AG09309 (cell line): ENCODE results near the gene PGLYRP1.
A peak's percentile ranks its signal among the peaks of the same experiment; 100 is the strongest.

Source experiments
- DNase-seq: peaks from one replicate; pipeline ENCODE4 v3.0.0-alpha.2; 2010; ENCODE audit warnings: low read depth
- H3K4me3 ChIP-seq: 2 replicates; pipeline ENCODE4 v1.5.1; 2011; ENCODE audit warnings: mild to moderate bottlenecking, low read depth, low read length, moderate library complexity; ENCODE audit not compliant: control insufficient read depth
- TF ChIP-seq, protein P1 (sequence below): IDR thresholded peaks from 2 replicates; pipeline ENCODE4 v1.5.1; 2011; ENCODE audit warnings: mild to moderate bottlenecking, low read depth, low read length, inconsistent platforms; ENCODE audit not compliant: insufficient read depth, control insufficient read depth; ENCODE audit errors: missing control alignments

Gene PGLYRP1, protein sequence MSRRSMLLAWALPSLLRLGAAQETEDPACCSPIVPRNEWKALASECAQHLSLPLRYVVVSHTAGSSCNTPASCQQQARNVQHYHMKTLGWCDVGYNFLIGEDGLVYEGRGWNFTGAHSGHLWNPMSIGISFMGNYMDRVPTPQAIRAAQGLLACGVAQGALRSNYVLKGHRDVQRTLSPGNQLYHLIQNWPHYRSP

DNA sequence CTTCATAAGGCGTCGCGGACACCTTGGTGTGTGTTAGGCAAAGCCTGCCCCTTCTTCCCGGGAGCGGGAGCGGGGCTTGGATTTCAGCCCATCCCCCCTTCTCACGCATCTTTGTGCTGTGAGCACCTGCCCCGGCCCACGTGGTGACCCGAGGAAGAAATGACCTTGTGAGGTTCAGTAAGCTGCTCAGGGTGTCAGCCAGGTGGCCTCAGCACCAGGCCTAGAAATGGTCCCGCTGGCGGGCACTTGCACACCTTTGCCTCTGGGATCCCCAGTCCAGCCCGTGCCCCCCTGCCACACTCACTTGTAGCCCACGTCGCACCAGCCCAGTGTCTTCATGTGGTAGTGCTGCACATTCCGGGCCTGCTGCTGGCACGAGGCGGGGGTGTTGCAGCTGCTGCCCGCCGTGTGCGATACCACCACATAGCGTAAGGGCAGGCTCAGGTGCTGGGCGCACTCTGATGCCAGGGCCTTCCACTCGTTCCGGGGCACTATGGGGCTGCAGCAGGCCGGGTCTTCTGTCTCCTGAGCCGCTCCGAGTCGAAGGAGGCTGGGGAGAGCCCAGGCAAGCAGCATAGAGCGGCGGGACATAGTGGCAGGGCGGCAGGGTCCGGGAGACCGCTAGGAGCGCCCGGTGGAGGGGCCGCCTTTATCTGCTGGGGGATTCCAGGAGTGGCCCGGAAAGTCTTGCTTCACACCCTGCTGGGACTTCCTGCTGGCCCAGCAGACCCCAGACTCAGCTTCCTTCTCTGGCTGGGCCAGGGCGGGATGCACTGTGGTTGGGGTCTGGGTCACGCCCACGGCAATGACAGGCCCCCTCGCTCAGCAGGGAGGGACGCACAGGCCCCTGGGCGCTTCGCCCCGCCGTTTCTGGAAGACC is at the start of gene PGLYRP1:
Gene PGLYRP1 (minus strand): TSS at position 623 of the 880 bp plus-strand sequence. CDS start 32 bp downstream, at position 591.
- H3K4me3 ChIP-seq: no peak within 1 kb of the TSS
- DNase-seq: no peak
- TF ChIP-seq, protein P1, sequence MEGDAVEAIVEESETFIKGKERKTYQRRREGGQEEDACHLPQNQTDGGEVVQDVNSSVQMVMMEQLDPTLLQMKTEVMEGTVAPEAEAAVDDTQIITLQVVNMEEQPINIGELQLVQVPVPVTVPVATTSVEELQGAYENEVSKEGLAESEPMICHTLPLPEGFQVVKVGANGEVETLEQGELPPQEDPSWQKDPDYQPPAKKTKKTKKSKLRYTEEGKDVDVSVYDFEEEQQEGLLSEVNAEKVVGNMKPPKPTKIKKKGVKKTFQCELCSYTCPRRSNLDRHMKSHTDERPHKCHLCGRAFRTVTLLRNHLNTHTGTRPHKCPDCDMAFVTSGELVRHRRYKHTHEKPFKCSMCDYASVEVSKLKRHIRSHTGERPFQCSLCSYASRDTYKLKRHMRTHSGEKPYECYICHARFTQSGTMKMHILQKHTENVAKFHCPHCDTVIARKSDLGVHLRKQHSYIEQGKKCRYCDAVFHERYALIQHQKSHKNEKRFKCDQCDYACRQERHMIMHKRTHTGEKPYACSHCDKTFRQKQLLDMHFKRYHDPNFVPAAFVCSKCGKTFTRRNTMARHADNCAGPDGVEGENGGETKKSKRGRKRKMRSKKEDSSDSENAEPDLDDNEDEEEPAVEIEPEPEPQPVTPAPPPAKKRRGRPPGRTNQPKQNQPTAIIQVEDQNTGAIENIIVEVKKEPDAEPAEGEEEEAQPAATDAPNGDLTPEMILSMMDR: no peak

DNA sequence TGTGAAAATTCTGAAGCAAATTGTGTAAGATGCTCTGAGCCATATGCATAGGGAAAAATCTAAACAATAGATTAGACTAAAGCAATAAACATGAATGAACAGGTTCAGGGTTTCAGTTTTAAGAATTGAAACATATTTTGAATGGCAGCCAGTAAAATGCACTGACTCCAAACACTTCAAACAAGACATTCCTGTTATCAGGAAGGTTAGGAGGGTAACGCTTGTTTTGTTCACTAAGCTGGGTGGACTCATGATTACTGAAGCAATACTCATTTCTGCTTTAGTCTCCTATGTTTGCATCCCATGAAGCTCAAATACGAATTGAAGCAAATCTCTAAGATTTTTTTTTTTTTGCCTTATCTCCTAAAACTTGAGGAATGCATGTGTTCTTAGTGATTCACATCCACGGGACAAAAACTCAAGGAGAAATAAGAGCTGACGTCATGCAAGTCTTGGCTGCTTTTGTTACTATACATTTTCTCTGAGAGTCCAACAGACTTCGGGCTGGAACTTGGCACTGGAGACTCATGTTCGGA is 47.0 kb upstream of the PGLYRP1 start:
- H3K4me3 ChIP-seq: no peak overlapping the region
- peak; percentile 39 for DNase-seq
- TF ChIP-seq, protein P1: no peak

DNA sequence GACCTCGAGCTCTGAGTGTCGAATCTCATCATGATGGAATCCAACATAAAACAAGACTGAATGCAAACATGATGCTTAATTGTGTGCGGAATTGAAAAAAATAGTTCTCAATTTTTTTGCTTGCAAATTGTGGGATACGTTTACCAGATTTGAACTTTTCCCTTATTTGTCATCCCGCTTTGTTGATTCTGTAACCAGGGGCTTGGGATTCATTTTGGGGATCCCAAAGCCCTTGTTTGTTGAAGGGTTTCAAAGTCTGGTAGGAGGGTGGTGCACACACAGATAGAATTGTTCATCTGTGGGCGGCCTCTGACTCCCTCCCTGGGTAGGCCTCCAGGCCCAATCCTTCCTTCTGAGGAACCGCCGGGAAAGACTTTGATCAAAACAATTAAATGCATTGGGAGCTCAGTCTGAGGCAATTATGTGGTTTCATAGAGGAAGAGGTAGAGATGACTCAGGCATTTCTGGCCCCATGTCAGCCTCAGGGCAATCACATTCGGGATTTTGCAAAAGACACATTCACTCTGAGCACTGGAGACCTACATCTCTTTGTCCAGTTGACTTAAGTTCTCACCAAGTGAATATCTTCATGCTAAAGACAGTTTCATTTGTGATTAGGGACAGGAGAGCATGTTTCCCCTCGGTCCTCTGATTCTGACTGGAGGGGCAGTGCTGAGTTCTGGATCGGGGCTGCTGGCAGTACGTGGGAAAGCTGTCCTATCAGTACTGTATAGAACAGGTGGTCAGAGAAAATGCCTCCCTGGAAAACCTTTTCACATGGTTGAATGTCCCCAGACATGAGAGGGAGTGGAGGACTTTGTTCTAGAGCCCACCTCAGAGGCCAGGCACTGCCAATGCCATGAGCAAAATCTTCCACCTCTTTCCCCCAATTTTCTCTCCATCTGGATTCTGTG is 45.7 kb upstream of the PGLYRP1 start:
- DNase-seq: peak; percentile 77
- TF ChIP-seq, protein P1: no peak
- H3K4me3 ChIP-seq: no peak overlapping the region

DNA sequence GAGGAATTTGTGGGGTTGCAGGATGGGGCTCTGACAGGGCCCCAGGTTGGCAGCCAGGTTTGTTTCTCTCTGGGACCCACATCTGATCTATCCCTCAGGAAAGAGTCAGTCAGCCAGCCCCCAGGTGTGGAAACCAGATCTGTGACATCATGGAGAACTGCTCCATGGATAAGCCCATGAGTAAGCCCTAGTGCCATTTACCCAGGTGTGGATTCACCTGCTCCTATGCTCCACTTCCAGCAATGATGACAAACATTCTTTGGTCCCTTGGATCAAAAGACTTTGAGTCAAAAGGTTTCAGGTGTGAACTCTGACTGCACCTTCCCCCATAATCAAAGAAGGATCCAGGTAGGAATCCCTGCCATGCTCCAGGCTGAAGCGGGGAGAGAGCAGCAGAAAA is 44.8 kb upstream of the PGLYRP1 start:
- H3K4me3 ChIP-seq: no peak overlapping the region
- TF ChIP-seq, protein P1: no peak
- no peak for DNase-seq

DNA sequence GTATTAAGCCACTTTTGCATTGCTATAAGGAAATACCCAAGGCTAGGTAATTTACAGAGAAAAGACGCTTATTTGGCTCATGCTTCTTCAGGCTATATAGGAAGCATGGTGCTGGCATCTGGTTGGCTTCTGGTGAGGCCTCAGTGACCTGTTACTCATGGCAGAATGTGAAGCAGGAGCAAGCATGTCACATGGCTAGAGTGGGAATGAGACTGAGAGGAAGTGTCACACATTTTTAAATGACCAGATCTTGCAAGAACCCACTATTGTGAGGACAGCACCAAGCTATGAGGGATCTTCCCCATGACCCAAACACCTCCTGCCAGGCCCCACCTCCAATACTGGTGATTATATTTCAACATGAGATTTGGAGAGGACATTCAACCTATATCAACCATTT is 43.6 kb upstream of the PGLYRP1 start:
- TF ChIP-seq, protein P1: no peak
- DNase-seq: no peak
- H3K4me3 ChIP-seq: no peak overlapping the region
